ENCODE results near the gene HMOX2.

The HMOX2 gene

DNA sequence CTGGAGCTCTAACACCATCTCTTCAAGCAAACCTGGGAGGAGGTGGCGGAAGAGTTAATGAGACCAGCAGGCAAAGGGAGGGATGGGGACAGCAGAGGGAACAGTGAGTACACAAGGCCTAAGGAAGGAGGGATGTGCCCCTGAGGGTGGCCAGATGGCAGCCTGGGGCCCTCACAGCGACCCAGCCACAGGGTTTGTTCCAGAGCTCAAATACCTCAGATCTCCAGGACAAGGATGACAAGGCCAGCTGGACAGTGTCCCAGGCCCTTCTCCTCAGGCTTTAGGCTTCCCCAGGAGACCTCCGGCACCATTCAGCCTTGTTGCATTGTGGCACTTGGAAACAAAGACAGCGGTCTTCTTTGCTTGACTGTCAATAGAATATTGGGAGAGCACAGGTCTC is 47.5 kb downstream of the HMOX2 start:
- no peak for DNase-seq (ENCODE audit: low spot score)

DNA sequence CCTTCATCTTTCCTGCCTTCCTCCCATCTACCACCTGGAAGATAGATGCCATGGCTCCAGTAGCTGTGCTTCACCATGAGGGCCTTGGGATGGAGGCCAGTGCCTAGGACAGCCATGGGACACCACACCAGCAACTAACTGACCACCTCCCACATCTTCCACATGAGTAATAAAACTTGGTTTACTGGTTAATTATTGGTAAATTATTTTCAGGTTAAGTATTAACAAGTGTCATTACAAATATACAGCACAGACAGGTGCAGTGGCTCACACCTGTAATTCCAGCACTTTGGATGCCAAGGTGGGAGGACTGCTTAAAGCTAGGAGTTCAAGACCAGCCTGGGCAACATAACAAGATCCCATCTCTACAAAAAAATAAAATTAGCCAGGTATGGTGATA is 48.4 kb downstream of the HMOX2 start:
- DNase-seq (ENCODE audit: low spot score), result no peak

DNA sequence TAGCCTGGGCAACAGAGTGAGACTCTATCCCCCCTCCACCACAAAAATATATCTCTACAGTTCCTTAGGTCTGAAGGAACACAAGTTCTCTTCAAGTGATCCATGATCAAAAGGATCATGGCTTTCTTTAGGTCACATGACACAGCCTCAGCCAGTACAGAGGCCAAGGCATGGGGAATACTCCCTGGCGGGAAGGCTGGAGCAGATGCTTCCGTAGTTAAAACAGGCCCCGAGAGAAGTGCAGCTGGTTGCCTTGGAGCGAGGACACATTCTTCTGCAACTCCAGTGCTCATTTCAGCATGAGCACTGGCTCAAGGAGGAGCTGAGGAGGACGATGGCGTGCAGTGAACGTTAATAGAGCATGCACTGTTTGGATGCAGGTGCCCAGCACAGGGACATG is 48.9 kb downstream of the HMOX2 start:
- DNase-seq (ENCODE audit: low spot score), result no peak

GRCh38 chr16:4525634-4526277 is 49.6 kb downstream of the HMOX2 start:
- DNase-seq (ENCODE audit: low spot score), result no peak

DNA sequence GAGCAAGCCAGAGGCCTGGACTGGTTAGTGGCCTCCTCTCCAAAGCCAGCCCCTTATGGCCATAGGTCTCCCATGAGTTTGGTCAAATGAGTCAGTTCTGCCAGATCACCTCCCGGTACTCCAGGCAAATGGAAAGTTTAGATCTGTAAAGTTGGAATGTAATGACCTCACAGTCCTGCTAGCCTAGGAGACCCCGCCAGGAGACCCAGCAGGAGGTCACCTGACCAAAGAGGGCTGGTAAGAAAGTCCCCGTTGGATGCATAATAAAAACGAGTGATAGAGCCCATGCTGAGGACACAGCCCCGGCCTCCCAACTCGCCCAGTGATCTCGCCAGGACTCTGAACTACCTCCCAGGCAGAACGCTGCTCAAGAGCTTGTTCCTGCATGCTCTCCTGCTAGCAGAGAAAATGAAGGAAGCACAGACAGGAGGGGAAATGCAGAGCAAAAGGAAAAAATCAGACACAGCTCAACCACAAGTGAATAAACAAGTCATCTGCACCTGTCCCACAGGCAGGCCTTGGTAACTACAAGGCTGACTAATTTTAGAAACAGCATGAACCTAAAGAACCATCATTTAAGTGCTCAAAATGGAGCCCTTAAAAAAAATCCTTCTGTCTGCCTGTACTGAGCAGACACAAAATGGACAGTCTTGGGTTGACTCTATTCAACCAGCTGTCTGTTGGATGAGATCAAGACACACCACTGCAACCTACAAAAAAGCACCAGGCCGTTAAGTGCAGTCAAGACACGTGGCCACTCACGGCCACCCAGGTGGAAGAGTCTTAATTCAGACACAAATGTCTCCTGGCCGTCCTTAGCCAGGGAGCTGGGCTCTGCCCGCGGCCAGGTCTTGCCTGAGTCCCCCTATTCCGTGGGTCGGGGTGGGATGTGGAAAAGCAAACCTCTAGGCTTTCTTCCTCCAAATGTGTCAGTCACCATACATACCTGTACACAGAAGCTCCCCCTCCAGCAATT is 53.2 kb downstream of the HMOX2 start:
- DNase-seq (ENCODE audit: low spot score), result no peak

DNA sequence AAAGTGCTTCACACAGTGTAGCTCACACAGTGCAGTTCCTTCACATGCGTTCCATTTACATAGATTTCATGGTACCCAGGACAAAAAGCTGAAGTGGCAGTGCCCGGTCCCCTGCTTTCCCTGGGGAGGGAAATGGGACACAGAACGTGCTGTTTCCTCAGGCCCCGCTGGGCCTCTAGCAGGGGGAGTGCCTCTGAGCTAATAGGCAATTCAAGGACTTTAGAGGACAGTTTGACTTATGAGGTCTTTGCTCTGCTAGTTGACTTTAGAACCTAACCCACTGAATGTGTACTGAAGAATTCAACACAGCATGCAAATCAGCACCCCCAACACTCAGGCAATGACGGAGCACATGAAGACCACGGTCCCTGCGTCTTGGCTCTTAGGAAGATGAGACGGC is 55.6 kb downstream of the HMOX2 start:
- DNase-seq (ENCODE audit: low spot score), result no peak

- no peak for DNase-seq (ENCODE audit: low spot score)
Observed at GRCh38 chr16:4532238-4532637, 56.0 kb downstream of the HMOX2 start.

- no peak for DNase-seq (ENCODE audit: low spot score)
Observed at GRCh38 chr16:4533490-4533889, 57.3 kb downstream of the HMOX2 start.

- no peak for DNase-seq (ENCODE audit: low spot score)
Observed at GRCh38 chr16:4534151-4534790, 58.1 kb downstream of the HMOX2 start.

DNA sequence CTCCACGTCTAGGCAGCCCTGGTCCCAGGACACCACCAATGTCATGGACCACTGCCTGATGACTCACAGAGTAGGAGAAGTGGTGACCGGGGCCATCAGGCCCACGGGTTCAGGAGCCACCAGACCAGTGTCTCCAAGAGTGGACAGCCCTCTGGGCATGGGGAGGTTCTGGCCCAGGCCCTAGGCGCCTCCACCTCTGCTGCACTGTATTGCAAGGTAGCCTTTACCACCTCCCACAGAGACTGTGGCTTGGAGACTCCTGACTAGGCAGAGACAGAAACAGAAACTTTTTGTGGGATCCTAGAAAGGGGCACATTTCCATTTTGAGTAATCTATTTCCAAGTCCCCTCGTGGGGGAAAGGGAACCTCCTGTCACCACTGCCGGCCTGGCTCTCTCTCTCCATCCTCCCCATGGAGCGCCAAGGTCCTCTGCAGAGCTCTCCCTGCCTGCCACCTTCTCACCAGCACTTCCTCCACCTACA is 59.5 kb downstream of the HMOX2 start:
- no peak for DNase-seq (ENCODE audit: low spot score)

DNA sequence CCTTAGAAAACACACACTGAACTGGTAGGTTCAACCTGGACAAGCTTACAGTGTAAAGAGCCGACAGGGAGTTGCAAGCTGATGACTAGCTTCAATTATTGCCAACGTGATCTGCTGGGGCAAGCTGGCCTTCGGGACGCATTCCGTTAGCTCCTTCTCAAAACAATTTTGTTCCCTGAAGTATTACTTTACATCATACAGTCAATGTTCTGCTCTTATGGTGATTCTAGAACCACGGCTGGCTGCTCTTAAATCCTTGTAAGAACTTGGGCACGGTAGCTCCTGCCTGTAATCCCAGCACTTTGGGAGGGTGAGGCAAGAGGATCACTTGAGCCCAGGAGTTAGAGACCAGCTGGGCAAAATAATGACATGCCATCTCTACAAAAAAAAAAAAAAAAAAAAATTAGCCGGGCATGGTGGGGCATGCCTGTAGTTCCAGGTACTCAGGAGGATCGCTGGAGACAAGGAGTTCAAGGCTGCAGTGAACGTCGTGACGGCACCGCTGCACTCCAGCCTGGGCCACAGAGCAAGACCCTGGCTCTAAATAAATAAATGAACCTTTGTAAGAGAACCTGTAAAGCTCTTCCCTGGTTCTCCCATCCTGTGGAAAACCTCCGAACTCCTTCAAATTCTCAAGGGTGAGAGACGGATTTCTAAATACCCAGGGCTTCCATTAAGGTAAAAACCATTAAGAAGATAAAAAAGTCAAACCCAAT is 60.4 kb downstream of the HMOX2 start:
- DNase-seq (ENCODE audit: low spot score), result no peak

- DNase-seq (ENCODE audit: low spot score), result no peak
Observed at GRCh38 chr16:4537376-4538343, 61.5 kb downstream of the HMOX2 start.

GRCh38 chr16:4538350-4539235 is 62.4 kb downstream of the HMOX2 start, which contains the start of gene CDIP1:
Gene CDIP1 (minus strand): TSS chr16:4538773. CDS start chr16:4514130, 24,643 bp downstream.
- DNase-seq (ENCODE audit: low spot score), result peak; percentile 97

DNA sequence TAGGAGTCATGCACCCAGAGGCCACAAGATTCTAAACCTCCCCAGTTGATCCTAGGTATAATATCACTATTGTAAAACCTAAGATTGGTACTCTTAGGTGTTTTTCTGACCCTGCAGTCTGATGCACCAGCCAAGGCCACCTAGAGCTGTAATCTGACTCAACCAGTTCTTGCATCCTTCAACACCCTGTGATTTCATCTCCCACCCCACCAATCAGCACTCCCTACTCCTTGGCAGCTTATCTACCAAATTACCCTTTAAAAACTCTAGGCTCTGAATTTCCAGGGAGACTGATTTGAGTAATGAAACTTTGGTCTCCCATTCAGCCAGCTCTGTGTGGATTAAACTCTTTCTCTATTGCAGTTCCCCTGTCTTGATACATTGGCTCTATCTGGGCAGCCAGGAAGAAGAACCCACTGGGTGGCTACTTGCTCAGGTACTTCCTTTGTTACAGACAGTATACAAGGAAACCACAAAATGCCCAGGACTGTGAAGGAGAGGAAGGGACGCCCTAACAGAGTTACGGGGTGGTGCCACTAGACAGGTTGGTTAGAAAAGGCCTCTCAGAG is 63.6 kb downstream of the HMOX2 start:
- DNase-seq (ENCODE audit: low spot score), result no peak

DNA sequence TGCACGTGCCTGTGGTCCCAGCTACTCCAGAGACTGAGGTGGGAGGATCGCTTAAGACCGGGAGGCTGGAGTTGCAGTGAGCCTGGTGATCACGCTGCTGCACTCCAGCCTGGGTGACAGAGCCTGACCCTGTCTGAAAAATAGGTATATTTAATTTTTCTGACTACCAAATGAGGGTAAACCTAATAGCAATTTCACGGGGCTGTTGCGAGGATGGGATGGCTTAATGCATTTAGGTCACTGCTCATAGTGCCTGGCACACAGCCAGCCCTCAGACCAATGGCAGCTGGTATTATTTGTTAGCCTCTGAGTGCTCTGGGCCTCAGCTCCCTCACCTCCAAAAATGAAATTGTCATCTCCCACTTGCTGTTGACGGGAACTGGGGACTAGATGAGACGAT is 68.3 kb downstream of the HMOX2 start:
- no peak for DNase-seq (ENCODE audit: low spot score)

GRCh38 chr16:4548124-4548523 is 71.9 kb downstream of the HMOX2 start:
- no peak for DNase-seq (ENCODE audit: low spot score)

- DNase-seq (ENCODE audit: low spot score), result no peak
Observed at GRCh38 chr16:4550591-4550990, 74.4 kb downstream of the HMOX2 start.

DNA sequence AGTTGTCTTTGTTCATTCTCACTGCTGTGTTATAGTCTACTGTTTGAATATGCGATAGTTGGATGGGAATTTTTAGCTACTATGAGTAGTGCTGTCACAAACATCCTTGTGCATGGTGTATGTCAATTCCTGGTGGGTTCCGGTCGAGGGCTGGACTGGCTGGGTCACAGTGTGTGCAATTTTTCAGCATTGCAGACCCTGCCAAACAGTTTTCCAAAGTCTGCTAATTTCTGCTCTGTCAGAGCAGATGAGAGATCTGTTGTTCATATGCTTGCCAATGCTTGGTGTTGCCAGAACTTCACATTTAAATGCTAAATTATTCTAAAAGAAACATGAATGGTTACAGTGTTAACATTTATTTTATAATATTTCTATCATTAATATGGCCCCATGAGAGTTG is 76.3 kb downstream of the HMOX2 start:
- no peak for DNase-seq (ENCODE audit: low spot score)

GRCh38 chr16:4556112-4556511 is 79.9 kb downstream of the HMOX2 start, which contains the start of gene C16orf96:
Gene C16orf96 (plus strand): TSS chr16:4556340. CDS start chr16:4556490, 150 bp downstream.
- DNase-seq (ENCODE audit: low spot score), result no peak
